HG03469 (cell line): ENCODE results near the gene EMC8.
"Not testable (repeated sequence)": the region's sequence is repeated elsewhere in the genome, so short reads cannot be mapped to it uniquely, and the experiment has no call there.

Source experiments
- ATAC-seq: cut with Tn5 transposase; IDR thresholded peaks from one replicate; pipeline ENCODE4 v1.9.1; 2021; ENCODE audit warnings: mild to moderate bottlenecking, moderate library complexity, moderate number of reproducible peaks; ENCODE audit not compliant: unreplicated experiment

EMC8 gene

DNA sequence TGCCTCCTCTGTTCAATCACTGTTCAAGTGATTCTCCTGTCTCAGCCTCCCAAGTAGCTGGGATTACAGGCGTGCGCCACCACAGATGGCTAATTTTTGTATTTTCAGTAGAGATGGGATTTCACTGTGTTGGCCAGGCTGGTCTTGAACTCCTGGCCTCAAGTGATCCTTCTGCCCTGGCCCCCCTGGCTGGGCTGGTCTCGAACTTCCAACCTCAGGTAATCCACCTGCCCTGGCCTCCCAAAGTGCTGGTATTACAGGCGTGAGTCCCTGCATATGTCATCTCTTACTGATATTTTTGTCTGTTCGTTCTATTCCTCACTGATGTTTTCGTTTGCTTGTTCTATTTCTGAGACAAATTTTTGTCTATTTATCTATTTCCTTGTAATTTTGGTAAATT lies 17.9 kb upstream of the EMC8 start:
- ATAC-seq = not testable (repeated sequence)

DNA sequence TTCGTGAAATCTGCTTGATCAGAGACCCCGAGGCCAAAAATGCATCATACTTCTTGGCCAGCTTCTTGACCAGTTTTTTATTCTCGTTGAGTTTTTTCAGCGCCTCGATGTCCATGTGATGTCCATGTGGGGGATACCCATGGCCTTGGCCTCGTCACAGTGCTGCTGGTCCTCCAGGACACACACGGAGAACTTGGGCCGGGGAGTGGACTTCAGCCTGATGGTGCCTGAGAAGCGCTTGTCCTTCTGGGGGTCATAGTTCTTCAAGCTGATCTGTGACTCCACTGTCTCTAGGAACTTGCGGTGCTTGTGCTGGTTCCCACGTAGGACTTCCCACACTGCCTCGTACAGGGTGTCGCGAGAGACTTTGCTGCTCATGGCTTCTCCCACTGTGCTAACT lies 16.8 kb upstream of the EMC8 start:
- ATAC-seq = no peak

DNA sequence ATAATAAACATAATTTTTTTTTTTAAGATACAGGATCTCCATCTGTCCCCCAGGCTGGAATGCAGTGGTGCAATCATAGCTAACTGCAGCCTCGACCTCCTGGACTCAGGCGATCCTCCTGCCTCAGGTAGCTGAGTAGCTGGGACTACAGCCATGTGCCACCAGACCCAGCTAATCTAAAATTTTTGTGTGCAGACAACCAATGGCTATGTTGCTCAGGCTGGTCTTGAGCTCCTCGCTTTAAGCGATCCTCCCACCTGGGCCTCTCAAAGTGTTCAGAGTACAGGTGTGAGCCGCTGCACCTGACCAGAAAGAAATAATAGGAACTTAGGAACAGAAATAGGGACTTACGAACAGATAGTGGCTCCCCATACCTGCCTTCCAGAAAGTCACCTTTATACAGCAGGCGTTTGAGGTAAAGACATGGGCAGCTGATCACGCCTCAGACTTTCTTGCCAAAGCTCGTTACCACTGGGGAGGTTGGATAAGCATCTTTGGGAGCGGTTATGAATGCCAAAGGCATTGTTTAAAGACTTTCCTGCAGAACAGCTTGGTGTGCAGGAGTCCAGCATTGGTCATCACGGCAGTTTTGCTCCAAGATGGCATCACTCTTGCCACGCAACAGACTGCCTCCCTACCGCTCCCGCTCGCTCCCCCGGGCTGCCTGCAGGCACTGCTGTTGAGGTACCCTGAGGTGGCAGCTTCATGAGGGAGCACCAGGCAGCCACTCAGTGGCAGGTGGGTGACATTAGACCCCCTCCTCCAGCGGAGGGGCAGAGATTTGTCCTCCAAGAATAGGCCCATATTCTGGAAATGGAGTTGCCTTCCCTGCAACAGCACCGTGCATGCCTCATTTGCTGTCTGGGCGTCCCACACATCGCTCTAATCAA lies 13.7 kb upstream of the EMC8 start:
- no peak for ATAC-seq

DNA sequence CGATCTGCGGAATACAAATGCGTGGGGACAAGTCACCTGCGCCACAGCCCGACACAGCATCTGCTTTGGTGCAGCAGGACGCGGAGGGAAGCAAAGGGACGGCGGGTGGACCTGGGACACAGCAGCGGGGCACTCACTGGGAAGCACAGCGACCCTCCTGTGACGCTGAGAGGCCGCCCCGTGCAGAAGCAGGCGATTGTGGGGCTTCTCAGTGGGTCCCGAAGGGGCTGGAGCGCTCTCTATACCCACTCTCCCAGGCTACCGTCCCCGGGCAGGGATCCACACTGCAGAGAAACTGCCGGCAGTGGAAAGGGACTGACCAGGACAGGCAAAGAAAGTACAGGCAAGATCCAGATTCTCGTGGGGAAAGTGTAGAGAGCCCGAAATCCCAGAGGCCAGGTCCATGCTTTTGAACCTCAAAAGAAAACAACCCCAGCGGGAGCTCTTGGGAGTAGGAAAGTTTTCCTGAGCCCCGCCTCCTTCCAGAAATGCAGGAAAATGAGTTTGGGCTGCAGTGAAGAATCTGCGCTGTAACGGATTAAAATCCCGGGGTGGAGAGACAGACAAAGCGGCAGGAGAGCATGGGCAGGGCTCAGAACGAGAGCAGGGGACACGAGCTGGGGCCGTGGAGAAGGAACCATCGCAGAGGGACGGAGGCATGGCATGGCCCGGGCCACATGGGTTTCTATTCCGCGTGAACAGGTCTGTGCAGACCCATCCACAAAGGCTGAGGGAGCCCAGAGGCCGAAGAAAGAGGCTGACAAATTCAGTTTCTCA lies 12.9 kb upstream of the EMC8 start:
- ATAC-seq = no peak

DNA sequence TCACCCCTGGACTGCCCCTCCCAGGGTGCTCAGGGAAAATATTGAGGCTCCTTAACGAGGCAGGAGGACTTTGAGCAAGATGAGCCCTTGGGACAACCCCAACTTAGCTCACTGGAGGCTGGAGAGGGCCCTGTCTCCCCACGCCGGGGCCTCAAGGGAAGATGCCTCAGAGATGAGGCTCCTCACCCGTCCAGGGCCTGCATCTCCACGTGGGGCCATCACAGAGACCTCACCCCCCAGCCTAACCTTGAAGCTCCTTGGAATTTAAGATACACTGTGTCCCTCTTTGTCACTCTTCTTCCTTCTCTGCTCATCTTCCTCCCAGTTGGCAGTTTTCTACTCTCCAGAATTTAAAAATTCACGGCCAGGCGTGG lies 11.4 kb upstream of the EMC8 start:
- no peak for ATAC-seq

DNA sequence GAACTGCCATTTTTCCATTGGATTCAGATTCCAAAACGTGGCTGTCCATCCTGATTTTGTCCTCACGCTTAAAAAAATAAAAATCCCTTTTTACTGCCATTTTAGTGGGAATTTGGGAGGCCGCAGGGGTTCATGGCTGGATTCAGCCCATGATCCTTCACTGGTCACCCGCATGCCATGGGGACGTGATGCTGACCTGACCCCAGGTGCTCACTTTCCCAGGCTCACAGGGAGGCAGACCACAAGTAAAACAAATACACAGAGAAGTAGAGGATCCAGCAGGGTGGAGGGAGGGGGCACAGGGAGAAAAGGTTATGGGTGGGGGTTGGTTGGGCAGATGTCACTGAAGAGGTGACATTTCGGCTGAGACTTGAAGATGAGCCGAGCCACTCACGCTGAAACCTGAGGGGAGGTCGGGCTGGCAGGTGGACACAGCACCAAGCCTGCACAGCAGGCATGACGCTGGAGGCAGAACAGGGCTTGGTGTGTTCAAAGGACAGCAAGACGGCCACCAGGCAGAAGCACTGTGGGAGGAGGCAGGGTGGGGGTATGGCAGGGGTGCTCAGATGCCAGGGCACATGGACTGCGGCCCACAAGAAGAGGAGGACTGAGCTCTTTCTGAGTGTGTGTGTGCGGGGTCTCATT lies 10.9 kb upstream of the EMC8 start:
- ATAC-seq = no peak

DNA sequence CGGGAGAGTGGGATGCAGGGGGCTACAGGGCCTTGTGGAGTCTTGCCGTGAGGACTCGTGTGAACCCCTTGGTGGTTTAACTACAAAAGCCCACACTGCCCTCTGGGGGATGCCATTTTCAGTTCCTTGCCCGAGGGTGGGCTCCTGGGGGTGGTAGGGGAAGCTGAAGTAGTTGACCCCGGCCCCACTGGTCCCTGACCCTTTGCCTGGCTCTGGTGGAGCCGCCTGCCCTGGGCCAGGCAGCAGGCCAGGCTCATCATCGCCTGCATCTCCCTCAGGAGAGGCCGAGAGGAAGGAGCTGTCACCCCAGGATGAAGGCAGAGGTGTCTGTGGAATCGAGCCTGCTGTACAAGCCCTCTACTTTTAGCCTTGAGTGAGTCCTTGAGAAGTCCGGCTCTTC lies 10.3 kb upstream of the EMC8 start:
- no peak for ATAC-seq

DNA sequence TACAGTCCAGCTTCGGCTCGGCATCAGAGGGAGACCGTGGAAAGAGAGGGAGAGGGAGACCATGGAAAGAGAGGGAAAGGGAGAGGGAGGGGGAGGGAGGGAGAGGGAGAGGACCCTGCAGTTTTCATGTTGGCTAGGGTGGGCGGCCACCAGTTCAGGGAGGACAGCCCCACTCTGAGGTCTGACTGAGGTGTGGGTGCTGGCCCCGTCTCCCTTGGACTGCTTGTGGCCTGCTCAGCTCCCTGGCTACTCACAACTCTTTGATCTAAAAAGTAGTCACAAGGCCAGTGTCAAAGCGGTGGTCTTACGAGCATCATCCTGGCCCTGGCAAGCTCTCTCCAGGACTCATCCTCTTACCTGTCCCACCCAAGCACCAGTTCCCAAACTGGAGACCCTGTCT lies 9.6 kb upstream of the EMC8 start:
- no peak for ATAC-seq

DNA sequence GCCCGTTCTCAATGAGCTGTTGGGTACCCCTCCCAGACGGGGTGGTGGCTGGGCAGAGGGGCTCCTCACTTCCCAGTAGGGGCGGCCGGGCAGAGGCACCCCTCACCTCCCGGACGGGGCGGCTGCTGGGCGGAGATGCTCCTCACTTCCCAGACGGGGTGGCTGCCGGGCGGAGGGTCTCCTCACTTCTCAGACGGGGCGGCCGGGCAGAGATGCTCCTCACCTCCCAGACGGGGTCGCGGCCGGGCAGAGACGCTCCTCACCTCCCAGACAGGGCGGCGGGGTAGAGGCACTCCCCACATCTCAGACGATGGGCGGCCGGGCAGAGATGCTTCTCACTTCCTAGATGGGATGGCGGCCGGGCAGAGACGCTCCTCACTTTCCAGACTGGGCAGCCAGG lies 8.8 kb upstream of the EMC8 start:
- ATAC-seq = not testable (repeated sequence)

DNA sequence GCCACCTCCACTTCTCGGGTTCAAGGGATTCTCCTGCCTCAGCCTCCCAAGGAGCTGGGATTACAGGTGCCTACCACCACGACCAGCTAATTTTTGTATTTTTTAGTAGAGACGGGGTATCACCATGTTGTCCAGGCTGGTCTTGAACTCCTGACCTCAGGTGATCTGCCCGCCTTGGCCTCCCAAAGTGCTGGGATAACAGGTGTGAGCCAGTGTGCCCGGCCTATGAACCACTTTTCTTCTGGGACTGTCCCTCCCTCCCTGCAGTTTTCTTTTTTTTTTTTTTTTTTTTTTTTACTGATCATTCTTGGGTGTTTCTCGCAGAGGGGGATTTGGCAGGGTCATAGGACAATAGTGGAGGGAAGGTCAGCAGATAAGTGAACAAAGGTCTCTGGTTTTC lies 8.0 kb upstream of the EMC8 start:
- ATAC-seq = not testable (repeated sequence)

DNA sequence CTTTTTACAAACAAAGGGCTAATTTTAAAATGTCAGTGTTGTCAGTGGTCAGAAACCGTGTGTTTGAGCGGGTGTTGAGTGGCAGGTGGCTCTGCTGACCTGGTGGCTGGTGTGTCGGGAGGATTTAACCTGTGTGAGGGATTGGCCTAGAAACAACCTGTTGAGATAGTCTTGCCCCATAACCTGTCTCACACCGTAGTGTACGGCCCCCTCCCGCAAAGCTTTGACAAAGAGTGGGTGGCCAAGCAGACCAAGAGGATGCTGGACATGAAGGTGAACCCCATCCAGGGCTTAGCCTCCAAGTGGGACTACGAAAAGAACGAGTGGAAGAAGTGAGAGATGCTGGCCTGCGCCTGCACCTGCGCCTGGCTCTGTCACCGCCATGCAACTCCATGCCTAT lies 7.2 kb upstream of the EMC8 start:
- ATAC-seq = no peak

DNA sequence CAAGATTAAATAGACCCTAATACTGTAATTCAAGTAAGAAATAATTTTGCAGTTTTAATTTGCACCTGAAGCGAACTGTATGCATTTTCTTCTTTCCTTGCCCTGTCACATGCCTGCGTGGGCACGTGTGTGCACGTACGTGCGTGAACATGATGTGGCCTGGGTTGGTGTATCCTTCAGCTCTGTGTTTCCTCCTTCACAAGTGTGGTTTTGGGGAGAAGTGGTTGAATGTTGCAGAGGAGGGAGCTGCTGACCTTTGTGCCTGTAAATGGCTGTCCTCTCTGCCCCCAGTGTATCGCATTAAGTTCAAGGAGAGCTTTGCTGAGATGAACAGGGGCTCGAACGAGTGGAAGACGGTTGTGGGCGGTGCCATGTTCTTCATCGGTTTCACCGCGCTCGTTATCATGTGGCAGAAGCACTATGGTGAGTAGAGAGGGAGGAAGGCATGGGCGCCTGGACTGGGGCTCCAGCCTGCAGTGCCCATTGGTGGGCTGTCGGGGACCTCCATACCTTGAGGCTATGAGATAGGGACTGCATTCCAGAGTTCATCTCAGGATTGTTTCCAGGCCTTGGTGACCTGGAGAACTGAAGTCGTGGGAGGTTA lies 6.2 kb upstream of the EMC8 start:
- ATAC-seq = no peak

DNA sequence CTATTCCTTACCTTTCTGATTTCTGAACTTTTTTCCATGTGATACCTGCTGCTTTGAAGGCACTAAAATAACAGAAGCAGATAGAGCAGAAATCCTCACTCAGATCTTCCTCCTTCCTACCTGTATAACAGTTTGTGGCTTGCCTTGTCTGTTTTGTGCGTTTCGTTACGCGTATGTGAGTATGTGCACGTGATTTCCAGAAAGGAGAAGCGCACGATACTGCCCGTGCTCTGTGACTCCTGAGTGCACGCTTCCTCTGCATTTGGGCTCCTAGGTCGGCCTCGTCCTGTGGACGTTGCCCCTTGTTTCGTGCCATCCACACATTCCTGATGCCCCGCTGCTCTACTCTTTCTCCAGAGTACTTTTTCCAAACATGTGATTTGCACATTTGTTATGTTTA lies 4.2 kb upstream of the EMC8 start:
- ATAC-seq = no peak

DNA sequence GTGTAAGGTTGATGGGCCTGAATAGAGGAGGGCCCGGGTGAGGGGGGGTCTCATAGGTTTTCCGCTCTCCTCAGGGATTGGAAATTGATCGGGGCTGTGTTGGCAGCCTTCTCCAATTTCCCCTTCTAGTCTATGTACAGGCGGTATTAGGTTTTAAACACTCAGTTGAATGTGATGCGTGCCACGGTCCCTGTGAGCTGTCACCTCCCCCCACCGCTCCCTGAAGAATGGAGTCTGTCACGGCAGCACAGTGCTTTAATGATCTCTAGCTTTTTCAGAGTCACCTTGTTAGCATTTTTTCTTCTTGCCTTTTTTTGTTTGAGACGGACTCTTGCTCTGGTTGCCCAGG lies 951 bp upstream of the EMC8 start:
- ATAC-seq = no peak

DNA sequence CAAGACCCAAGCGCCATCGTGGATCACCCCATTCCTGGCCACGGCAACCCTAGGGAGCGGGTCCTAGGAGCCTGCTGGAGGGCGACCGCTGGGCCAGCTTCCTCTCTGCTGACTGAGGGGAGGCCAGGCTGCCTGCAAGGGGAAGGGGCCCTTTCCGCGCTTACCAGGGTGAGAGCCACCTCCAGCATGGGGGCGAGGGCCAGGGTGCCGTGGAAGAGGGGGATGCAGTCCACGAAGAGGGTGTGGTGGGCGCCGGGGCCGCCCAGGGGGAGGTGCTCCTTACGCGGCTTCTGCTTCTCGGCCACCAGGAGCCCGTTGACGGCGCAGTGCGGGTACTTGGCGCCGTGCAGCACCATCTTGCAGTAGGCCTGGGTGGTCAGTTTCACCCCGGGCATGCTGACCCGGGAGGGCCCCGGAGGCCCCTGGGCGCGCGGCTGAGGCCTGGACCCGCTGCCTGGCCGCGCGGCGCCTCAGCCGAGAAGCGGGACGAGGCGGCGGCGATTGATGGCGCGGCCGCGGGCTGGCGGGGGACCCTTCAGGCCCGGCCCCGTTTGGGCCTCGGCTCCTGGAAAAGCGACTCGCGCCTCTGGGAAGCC lies 345 bp downstream of the EMC8 start:
- ATAC-seq = peak; percentile 5

DNA sequence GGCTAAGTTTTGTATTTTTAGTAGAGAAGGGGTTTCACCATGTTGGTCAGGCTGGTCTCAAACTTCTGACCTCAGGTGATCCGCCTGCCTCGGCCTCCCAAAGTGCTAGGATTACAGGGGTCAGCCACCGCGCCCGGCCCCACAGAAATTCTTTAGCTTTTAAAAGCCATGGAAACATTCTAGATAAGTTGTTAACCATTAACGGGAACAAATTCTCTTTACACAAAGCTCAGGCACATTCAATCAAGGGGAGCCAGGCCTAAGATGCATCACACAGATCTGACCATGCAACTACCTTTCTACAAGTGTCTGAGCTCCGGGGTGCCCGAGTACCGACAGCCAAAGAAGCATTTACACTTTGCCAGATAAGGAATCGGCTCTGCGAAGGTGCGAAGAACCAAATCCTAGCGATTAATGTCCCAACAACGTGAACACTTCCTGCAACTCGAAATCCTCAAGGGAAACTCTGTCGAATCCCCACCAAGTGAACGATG lies 1.0 kb downstream of the EMC8 start:
- ATAC-seq = no peak

DNA sequence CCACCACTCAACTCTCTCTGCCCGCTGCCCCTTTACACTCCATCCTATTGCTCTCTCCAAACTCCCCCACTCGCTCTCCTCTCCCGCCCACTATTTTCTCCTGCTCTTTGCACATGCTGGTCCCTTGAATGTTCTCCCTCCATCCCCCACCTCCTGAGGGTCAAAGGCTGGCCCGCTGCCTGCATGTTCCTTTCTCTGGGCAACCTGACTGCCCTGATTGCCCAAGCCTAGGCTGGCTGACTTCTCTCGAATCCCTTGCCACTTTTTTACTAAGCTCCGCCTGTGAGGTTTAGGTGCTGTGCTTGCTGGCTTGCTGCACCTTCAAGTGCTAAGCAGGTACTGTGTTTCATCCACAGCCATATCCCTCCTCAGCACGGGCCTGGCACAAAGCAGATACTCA lies 2.7 kb downstream of the EMC8 start:
- ATAC-seq = no peak

DNA sequence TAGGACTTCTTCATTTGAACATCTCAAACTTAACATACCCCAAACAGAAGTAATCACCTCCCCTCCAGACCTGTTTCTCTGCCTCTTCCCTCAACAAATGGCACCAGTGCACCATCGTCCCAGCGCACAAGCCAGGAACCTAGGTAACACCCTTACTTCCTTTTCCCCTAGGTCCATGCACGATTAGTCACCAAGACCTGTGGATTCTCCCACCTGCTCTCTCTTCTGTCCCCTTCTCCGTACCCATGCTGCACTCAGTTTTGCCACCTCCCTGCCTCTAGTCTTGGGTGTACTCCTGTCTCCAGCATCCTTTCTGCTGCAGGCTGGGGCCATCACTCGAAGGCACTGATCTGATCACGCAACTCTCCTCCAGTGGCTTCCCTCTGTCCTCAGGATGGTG lies 3.2 kb downstream of the EMC8 start:
- ATAC-seq = no peak

DNA sequence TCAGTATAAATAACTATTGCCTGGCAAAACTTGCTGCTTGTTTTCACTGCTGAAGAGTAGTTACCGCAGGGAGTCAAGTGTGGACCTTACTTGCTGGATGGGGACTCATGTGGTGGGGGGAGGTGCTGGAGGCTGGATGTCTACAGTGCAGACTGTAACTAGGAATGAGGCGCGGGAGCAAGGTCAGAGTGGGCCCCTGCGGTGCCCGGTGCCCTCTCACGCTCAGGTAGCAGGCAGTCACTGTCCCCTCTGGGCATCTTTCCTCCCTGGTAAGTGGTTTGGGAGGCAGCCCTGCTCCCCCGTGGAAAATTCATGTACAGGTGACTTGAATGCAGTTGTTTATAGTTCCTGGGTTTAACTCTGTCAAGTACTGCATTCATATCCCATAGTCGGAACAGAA lies 4.6 kb downstream of the EMC8 start:
- ATAC-seq = no peak

DNA sequence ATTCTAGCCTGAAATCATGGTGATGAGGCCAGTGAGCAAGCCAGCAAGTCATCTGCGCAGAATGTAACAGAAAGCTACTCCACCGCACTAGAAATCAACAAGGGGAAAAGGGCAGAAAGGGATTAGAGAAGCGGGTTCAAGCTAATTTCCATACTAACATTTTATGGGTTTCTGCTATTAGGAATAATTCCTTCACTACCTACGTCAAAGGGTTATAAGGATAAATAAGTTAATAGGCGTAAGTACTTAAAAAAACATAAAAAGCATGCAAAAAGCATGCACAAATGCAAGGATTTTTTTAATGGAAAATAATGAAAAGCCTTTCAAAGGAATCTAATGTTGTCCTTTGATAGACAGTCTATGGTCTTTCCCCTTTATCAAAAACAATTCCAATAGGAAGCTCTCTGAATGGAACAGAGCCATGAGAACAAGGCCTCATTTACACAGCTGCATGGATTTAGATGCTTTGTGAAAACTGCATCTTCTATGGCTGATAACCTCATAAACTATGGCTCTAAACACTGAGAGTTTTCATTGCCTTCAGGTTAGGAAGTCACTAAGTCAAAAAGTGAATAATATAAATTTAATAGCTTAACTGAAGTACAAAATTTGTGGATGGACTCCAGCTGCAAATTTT lies 5.6 kb downstream of the EMC8 start:
- ATAC-seq = no peak
